Measurements from ENCODE around the gene LAMA2.

DNA sequence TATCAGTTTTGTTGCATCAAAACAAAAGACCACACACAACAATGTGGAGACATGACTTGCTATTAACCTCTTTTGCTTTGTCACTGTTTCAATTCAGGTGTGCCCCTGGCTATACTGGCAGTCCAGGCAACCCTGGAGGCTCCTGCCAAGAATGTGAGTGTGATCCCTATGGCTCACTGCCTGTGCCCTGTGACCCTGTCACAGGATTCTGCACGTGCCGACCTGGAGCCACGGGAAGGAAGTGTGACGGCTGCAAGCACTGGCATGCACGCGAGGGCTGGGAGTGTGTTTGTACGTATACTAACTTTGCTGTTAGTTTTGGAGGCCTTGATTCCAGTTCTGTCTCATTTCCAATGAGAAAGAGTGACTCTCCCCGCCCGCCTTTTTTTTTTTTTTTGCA lies 470.1 kb downstream of the LAMA2 start:
- no peak for TF ChIP-seq EZH2 (IDR thresholded peaks at IDR 0.05; ENCODE audit: borderline replicate concordance)
- TF ChIP-seq, protein P1, sequence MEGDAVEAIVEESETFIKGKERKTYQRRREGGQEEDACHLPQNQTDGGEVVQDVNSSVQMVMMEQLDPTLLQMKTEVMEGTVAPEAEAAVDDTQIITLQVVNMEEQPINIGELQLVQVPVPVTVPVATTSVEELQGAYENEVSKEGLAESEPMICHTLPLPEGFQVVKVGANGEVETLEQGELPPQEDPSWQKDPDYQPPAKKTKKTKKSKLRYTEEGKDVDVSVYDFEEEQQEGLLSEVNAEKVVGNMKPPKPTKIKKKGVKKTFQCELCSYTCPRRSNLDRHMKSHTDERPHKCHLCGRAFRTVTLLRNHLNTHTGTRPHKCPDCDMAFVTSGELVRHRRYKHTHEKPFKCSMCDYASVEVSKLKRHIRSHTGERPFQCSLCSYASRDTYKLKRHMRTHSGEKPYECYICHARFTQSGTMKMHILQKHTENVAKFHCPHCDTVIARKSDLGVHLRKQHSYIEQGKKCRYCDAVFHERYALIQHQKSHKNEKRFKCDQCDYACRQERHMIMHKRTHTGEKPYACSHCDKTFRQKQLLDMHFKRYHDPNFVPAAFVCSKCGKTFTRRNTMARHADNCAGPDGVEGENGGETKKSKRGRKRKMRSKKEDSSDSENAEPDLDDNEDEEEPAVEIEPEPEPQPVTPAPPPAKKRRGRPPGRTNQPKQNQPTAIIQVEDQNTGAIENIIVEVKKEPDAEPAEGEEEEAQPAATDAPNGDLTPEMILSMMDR (IDR thresholded peaks at IDR 0.05; ENCODE audit: poor library complexity), result no peak
- TF ChIP-seq EZH2phosphoT487 (IDR thresholded peaks at IDR 0.05; ENCODE audit: low read depth, severe bottlenecking, unreplicated experiment), result no peak
